NCI-H2227 (cell line): ENCODE measurements around the gene E2F7.
"Not testable (repeated sequence)": the region's sequence is repeated elsewhere in the genome, so short reads cannot be mapped to it uniquely, and the experiment has no call there.

Experiments
- DNase-seq: peaks from one replicate; lab custom pipeline; 2025; ENCODE audit not compliant: unreplicated experiment; lab: John Stamatoyannopoulos, UW

E2F7 gene, protein sequence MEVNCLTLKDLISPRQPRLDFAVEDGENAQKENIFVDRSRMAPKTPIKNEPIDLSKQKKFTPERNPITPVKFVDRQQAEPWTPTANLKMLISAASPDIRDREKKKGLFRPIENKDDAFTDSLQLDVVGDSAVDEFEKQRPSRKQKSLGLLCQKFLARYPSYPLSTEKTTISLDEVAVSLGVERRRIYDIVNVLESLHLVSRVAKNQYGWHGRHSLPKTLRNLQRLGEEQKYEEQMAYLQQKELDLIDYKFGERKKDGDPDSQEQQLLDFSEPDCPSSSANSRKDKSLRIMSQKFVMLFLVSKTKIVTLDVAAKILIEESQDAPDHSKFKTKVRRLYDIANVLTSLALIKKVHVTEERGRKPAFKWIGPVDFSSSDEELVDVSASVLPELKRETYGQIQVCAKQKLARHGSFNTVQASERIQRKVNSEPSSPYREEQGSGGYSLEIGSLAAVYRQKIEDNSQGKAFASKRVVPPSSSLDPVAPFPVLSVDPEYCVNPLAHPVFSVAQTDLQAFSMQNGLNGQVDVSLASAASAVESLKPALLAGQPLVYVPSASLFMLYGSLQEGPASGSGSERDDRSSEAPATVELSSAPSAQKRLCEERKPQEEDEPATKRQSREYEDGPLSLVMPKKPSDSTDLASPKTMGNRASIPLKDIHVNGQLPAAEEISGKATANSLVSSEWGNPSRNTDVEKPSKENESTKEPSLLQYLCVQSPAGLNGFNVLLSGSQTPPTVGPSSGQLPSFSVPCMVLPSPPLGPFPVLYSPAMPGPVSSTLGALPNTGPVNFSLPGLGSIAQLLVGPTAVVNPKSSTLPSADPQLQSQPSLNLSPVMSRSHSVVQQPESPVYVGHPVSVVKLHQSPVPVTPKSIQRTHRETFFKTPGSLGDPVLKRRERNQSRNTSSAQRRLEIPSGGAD

DNA sequence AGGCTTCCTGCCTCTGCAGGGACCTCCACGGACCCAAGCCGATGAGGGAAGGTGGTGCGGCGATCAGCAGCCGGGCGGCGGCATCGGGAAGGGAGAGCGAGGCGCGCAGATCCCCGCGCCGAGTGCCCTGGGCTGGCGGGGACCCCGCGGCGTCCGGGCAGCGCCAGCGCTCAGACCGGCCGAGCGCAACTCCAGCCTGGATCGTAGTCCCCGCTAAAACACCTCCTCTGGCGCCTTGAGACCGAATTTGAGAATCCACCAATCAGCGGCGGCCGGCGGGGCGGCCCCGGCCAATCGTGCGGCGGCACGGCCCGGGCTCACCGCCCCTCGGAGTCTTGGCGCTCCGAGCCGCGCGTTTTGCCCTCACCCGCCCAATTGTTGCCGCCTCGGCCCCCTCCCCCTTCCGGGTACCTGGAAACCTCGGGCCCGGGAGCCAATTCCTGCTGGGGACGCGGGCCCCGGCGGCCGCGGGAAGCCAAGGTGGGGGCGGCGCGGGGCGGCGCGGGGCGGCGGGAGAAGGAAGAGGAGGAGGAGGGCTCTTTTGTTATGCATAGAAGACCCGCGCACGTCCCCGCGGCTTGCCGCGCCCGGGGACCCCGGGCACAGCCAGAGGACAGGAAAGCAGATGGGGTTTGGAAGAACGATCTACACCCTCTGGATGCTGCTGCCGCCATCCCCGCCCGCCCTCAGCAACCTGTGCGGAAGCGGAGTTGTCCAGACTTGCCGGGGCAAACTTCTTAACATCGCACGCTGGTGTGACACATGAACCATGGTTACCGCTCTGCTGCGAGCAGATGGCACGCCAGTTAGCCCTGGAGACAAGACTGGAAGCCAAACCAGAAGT, at the start of gene E2F7:
Gene E2F7, minus strand, starts transcription at position 209 of the 844 bp plus-strand sequence. CDS start 934 bp downstream, outside the sequence.
- DNase-seq, result peak; percentile 98

DNA sequence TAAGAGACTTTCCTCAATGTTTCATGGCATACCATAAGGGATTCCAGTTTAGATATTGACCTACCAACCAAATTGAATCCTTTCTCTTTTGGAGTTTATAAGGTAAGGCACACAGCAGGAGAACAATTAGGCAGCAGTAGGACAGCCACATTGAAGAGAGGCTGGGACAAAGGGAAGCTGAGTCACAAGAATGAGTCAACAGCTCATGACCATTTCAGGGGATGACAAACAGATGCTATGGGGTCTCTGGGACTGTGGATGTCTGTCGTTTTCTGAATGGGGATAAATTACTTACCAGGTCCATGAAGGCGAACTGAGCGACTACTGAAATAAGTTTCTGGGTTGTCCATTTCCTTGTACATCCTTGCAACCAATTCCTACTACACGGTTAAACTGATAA, 48.6 kb upstream of the E2F7 start:
- DNase-seq, result no peak

DNA sequence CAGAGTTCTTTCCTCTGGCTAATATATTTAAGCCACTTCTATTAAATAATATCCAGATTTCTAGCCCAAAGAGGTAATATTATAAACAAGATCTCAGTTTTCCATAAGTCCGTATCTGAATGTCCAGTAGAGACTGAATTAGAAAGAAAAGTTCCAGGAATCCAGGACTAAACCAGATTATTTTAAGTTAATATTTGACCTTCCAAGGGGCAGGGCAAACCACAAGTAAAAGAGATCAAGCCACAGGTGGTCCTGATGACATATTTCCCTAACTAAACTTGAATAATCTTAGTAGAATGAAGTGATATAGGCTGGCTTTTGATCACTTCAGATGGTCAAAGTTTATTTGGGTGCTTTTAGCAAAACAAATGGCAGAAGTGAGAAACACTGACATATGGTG, 43.3 kb upstream of the E2F7 start:
- no peak for DNase-seq

DNA sequence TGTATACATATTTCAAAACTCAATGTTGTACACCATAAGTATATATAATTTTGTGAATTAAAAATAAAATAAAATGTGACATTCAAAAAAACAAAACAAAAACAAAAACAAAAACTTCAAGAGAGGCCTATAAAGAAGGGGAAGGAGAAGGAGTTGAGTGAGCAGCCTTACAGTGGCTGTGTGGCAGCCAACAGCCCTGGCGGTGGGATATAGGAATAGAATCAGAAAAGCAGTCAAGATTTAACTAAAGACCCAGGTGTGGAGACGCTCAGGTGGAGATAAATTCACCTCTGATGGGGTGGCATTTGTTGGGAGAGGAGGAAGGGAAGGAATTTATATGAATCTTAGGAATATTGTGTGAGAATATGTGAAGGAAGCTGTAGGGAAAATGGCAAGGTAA, 41.8 kb upstream of the E2F7 start:
- DNase-seq, result peak; percentile 39

DNA sequence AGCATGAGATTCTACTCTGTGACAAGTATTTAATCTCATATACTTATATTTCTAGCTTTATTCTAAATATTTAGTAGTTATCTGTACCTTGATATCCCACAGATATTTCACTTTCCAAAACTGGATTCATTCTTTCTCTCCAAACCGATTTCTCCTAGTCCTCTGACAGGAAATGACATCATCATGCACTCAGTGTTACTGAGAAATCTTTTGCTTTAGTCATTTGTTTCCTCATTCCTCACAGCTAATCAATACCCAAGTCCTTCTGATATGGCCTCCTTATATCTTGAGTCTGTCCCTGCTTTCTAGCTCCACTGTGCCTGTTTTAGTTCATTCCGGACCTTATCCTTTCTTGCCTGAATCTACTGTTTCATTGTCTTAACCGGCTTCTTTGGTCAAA, 39.4 kb upstream of the E2F7 start:
- DNase-seq, result no peak

DNA sequence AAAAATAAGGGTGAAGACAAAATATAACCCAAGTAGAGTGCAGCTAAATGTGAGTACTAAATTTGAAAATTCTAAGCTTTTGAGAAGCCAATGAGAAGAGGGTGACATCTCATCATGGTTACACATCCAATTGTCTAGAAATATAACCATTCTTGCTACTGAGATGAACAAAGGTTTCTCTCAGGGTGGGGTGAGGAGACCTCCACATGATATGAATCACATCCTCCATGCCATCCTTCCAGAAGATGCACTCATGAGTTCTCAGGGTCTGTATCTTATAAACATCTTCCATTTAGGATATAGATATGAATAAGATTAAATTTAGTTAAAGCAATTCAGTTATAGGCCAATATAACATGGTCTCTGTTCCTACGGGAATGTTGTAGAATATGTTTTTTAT, 38.9 kb upstream of the E2F7 start:
- no peak for DNase-seq

DNA sequence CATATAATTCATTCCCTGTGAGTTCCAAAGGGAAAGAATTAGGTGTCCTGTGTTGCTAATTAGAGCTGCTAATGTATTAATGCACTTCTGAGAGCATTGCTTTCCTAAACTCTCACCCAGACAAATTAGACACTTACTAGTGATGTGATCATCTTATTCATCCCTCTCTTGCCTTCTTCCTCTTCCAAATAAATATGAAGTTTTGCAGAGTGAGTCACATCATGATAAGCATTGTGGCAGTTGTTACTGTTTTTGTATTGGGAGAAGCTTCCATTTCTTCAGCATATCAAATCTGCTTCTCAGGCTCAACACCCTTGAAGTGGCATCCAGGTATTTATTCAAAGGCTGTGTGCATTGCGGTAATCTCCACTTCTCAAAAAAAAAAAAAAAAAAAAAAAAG, 37.3 kb upstream of the E2F7 start:
- DNase-seq, result no peak

DNA sequence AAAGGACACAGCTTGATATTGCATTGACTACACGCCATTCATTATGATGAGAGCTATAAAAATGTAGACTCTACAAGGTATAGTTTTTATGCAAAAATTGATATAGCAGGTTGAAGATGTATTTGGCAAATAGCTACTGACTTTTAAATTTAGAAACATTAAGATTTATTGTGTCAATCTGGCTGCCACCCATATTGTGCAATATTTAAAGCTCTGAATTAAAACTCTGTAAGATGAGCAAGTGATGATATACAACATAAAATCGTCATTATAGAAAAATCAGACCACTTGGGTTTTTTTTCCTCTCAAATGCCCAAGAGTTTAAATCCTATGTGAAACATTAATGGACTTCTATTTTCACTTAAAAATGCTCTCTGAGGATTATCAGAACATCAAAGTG, 36.8 kb upstream of the E2F7 start:
- DNase-seq, result no peak

DNA sequence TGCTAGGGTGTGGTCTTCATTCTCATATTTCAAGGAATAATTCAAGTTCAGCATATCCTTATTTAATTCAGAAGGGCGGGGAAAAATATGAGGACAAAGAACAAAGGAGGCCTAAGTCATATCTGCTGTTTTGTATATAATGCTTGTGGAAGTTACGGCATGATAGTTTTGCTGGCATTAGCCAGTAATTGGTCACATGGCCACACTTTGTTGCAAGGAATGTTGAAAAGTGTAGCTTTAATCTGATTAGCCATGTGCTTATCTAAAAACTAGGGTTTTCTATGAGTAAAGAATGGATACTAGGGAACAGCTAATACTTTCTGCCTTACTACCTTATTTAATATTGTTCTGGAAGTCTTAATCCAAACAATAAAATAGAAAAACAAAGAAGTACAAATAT, 34.4 kb upstream of the E2F7 start:
- no peak for DNase-seq

DNA sequence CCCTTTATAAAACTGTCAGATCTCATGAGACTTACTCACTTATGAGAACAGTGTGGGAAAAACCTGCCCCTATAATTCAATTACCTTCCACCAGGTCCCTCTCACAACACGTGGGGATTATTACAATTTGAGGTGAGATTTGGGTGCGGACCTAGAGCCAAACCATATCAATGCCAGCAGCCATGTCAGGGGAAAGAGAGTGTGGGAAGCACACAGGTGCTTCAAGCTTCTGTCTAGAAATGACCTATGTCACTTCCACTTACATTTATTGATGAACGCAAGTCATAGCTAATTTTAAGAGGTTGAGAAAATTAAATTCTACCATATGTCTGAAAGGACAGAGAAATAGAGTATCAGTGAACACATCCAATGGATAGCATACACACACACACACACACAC, 32.5 kb upstream of the E2F7 start:
- DNase-seq, result no peak

DNA sequence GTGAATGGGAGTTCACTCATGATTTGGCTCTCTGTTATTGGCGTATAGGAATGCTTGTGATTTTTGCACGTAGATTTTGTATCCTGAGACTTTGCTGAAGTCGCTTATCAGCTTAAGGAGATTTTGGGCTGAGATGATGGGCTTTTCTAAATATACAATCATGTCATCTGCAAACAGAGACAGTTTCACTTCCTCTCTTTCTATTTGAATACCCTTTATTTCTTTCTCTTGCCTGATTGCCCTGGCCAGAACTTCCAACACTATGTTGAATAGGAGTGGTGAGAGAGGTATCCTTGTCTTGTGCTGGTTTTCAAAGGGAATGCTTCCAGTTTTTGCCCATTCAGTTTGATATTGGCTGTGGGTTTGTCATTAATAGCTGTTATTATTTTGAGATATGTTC, 26.9 kb upstream of the E2F7 start:
- not testable (repeated sequence) for DNase-seq

DNA sequence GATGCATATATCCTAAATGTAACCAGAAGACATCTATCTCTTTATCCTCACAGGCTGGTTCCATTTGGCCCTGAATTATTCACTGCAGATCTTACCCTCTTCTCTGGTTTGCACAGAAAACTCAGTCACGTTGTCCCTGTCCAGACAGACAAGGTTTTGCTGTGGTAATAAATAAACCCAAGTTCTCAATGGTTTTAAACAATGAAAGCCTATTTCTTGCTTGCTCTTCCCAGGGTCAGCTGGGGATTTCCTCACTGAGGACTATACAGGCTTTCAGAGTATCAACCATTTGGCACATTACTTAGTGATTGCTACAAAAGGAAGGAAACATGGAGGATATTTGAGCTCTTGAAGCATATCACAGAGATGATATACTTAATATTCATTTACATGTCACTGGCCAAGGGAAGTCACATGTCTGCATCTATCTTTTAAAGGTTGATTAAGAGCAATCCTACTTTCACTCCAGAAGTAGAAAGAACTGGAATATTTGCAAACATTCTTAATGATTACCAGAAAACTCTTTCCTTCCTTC, 24.4 kb upstream of the E2F7 start:
- DNase-seq, result no peak

DNA sequence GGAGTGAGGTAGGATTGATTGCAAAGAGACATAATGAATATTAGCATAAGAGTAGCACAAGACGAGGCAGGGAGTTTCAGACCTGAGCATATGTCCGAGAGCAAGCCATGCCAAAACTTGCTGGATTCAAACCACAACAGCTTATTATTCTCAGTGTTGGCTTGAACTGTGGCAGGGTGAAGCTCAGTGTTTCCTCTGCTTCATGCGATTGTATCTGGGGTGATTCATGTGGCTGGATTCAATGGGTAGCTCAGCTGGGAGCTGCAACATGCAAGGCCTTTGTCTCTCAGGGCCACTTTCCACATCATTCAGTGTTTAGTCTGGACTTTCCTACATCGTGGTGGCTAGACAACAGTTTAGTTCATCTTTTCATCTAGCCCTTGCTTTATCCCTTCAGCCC, 22.1 kb upstream of the E2F7 start:
- no peak for DNase-seq

DNA sequence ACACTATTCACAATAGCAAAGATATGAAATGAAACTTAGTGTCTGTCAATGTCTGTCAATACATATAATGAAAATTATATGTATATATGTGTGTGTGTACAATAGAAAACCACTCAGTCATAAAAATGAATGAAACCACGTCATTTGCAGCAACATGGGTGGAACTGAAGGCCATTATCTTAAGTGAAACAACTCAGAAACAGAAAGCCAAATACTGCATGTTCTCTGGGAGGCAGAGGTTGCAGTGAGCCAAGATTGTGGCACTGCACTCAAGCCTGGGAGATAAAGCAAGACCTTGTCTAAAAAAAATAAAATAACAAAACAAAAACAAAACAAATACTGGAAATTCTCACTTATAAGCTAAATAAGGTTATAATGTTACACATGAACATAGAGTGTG, 16.7 kb upstream of the E2F7 start:
- DNase-seq, result no peak

DNA sequence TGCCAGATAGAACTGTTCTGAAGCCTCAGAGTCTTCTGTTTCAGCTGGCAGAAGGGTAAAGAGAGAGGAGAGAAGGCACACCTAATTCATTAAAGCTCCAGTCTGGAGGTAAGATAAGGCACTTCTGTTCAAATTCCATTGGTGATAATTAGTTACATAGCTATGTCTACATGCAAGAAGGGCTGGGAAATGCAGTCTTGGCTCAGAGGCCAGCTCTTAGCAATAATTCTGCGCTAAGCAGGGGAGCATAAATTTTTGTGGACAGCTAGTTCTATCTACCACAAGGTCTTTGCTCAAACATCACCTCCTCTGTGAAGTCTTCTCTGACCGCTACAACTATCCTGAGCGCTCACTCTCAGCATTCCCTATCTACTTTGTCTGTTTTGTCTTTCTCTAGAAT, 14.3 kb upstream of the E2F7 start:
- no peak for DNase-seq

DNA sequence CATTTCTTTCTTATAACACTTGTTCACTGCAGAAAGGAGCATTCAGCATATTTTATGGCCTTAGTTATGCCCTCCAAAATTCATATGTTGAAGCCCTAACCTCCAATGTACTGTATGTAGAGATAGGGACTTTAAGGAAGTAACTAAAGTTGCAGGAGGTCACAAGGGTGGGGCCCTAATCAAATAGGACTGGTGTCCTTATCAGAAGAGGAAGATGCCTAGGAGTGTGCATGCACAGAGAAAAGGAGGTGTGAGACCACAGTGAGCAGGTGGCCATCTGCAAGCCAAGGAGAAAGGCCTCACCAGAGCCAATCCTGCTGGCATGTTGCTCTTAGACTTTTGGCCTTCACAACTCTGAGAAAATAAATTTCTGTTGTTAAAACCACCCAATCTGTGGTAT, 12.9 kb upstream of the E2F7 start:
- no peak for DNase-seq

DNA sequence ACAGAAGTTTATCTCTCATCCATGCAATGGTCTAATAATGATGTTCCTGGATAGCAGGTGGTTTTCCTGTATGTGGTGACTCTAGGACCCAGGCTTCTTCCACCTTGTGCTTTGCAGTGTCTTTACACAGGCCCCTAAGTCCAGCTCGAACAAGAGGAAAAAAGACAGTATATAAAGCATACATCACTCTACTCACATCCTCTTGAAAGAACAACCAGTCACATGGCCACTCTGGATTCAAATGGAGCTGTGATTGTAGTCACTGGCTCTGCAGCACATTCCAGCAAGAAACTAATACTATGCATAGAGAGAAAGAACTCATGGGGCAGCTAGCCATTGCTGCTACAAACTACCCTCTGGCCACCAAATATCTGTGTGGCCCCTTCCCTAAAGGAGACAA, 11.5 kb upstream of the E2F7 start:
- no peak for DNase-seq

DNA sequence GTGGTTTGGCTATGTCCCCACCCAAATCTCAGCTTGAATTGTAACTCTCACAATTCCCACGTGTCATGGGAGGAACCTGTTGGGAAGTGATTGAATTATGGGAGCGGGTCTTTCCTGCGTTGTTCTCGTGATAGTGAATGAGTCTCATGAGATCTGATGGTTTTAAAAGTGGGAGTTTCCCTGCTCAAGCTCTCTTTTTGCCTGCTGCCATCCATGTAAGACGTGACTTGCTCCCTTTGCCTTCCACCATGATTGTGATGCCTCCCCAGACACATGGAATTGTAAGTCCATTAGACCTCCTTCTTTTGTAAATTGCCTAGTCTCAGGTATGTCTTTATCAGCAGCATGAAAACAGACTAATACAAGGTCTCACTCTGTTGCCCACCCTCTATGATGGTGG, 8.5 kb upstream of the E2F7 start:
- DNase-seq, result not testable (repeated sequence)

DNA sequence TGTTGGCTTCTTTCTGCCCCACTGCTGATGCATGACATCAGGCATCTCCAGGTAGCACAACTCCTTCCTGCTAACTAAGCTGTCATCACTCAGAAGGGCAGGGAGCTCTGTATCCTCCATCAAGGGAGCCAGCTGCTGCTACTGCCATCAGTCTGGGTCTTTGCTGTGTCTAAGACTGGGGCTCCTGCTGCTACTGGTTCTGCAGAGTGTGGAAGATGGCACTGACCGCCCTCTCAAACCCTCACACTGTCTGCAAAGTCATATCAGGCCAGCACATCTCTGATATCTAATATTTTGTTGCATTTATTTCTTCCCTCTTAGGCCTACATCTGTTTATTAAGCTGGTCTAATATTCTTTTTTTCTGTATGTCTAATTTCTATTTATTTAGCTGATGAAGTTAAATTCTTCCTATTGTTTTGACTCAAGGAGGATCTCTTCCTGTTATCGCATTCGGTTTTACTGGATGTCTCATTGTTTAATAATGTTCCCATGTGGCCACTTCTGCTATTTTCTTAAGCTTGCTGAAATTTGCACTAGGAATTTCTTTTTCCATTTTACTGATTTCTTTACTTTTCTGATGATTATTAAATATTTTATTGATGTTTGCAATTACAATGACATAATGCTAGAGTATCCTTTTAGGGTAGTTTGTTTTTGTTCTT, 7.6 kb upstream of the E2F7 start:
- no peak for DNase-seq

DNA sequence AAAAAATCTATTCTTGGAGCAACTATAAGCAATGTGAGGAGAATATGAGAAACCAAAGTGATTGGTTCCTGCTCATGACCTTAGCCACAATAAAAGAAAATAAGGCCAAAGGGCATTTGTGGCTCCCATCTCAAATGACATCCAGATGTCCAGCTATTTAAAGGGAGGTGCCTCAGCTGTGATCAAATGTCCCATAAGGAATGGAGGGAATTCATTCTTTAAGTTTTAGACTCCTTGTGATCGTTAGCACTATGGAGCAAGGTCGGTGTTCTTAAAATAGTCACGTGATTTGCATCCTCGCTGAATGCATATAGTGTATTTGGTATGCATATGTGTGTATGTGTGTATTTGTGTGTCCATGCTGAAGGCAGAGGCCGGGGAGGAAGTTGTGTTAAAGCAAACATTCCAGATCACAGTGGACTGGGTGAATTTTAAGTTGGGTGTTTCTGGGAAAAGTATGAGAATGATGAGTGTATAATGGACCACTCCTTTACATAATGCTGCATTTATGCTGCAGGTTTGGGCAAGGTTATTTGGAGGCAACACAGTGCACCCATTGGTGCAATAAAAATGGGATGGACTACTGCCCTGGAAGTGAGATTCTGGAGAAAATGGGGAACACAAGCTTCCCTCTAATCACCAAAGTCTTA, 5.6 kb upstream of the E2F7 start:
- DNase-seq, result no peak
